HepG2 (cell line): ENCODE data around the gene CAMKK1. TPM values are rescaled to one million over a fixed set of nuclear protein-coding genes. Genes with fewer than 3 reads are reported as not detected.

Experiments used
- ATAC-seq: fragments of 200-7000 bp; cut with Tn5 transposase; 3 replicates; pipeline ENCODE4 v1.9.1; 2020; ENCODE audit warnings: mild to moderate bottlenecking, moderate library complexity
- BruUV-seq: library from RNA; stranded (reverse); fragments of 400-500 nt; replicated peaks from 2 replicates; lab custom pipeline; 2021; lab: Mats Ljungman, UMichigan
- CTCF ChIA-PET: fragments of 300-600 bp; formaldehyde crosslinking; extraction: SDS; loops from one replicate; lab custom pipeline; 2021; ENCODE audit warnings: low total read pairs, inconsistent platforms, low intra/inter-chr PET ratio; lab: Yijun Ruan, JAX
- POLR2A ChIA-PET: fragments of 350-600 bp; sonication (Branson Sonifier 250); formaldehyde crosslinking; loops from one replicate; lab custom pipeline; 2020; ENCODE audit warnings: antibody characterized with exemption, inconsistent platforms; lab: Yijun Ruan, JAX
- DNase-seq: peaks from one replicate; pipeline ENCODE4 v3.0.0-alpha.2; 2015; ENCODE audit warnings: low spot score
- FAIRE-seq: peaks from 3 replicates; lab custom pipeline; 2011; peaks lifted over from hg19 to GRCh38; lab: Jason Lieb, UNC
- H2AFZ ChIP-seq: one replicate; pipeline ENCODE4 v1.6.1; 2011; ENCODE audit warnings: low read length, inconsistent platforms
- H3K27ac ChIP-seq: fragments of 300-600 bp; 3 replicates; pipeline ENCODE4 v1.8.0; 2011; ENCODE audit warnings: mixed run types, mild to moderate bottlenecking, mixed read lengths, low read length, inconsistent platforms; ENCODE audit not compliant: insufficient read depth; ENCODE audit errors: extremely low read length
- H3K27me3 ChIP-seq, 2 experiments: fragments of 200-600 bp in 1 of 2; 2 replicates in 1 of 2; 3 replicates in 1 of 2; pipeline versions ENCODE4 v1.6.0 to v1.8.0; 2011; ENCODE audit warnings: low read length in 2 of 2, mild to moderate bottlenecking in 2 of 2, moderate library complexity in 2 of 2, inconsistent platforms in 1 of 2; ENCODE audit not compliant: insufficient read depth in 2 of 2, control insufficient read depth in 1 of 2
- H3K36me3 ChIP-seq, 2 experiments: fragments of 200-600 bp in 1 of 2; replicated peaks in 1 of 2; 2 replicates in 1 of 2; 3 replicates in 1 of 2; pipeline versions ENCODE4 v1.5.1 to v1.8.0; 2011; ENCODE audit warnings: low read length in 2 of 2, inconsistent platforms in 1 of 2; ENCODE audit not compliant: insufficient read depth in 2 of 2, control insufficient read depth in 1 of 2
- H3K4me1 ChIP-seq: 2 replicates; pipeline ENCODE4 v1.5.1; 2012; ENCODE audit warnings: low read length, inconsistent platforms; ENCODE audit not compliant: insufficient read depth
- H3K4me2 ChIP-seq: 2 replicates; pipeline ENCODE4 v1.6.0; 2011; ENCODE audit warnings: low read depth, low read length, inconsistent platforms
- H3K4me3 ChIP-seq, 3 experiments: fragments of 200-600 bp in 1 of 3; sonication (generic), shearing (Covaris generic) in 1 of 3; replicated peaks in 1 of 3; 2 replicates each; pipeline ENCODE4 v1.5.1; 2011 to 2016; ENCODE audit warnings: low read length in 3 of 3, inconsistent platforms in 2 of 3, low read depth in 2 of 3, mild to moderate bottlenecking in 2 of 3, control low read depth in 1 of 3, mixed read lengths in 1 of 3; ENCODE audit not compliant: insufficient read depth in 1 of 3
- H3K79me2 ChIP-seq: one replicate; pipeline ENCODE4 v1.6.1; 2011; ENCODE audit warnings: low read length, inconsistent platforms; ENCODE audit not compliant: insufficient read depth
- H3K9ac ChIP-seq: 2 replicates; pipeline ENCODE4 v1.6.0; 2011; ENCODE audit warnings: mild to moderate bottlenecking, low read depth, low read length, inconsistent platforms; ENCODE audit not compliant: insufficient read depth
- H3K9me3 ChIP-seq: 2 replicates; pipeline ENCODE4 v1.5.1; 2012; ENCODE audit warnings: mild to moderate bottlenecking, low read length
- H4K20me1 ChIP-seq: 2 replicates; pipeline ENCODE4 v1.6.0; 2011; ENCODE audit warnings: inconsistent platforms, mild to moderate bottlenecking, low read length, moderate library complexity; ENCODE audit not compliant: insufficient read depth
- CCAR2 ChIP-seq: fragments of 200-400 bp; formaldehyde crosslinking; optimal IDR thresholded peaks from 2 replicates; pipeline ENCODE3; 2018; ENCODE audit warnings: low read depth, mild to moderate bottlenecking, low read length, moderate library complexity
- MED8 ChIP-seq: sonication (generic); formaldehyde crosslinking; IDR thresholded peaks from 2 replicates; pipeline ENCODE4 v1.8.1; 2023; ENCODE audit warnings: mild to moderate bottlenecking, missing genetic modification reagents; ENCODE audit not compliant: insufficient replicate concordance
- SP5 ChIP-seq: IDR thresholded peaks from 2 replicates; pipeline ENCODE4 v1.6.1; 2016; ENCODE audit warnings: low read depth, borderline replicate concordance
- SPEN ChIP-seq: sonication (generic); formaldehyde crosslinking; IDR thresholded peaks from 2 replicates; pipeline ENCODE4 v1.5.1; 2020; ENCODE audit warnings: low read depth, mild to moderate bottlenecking, missing genetic modification reagents
- SRSF9 ChIP-seq: fragments of 200-400 bp; formaldehyde crosslinking; IDR thresholded peaks from 2 replicates; pipeline ENCODE4 v1.6.1; 2018; ENCODE audit warnings: borderline replicate concordance, mild to moderate bottlenecking, low read depth, low read length; ENCODE audit not compliant: insufficient read depth, poor library complexity, severe bottlenecking
- TAF15 ChIP-seq: fragments of 200-400 bp; formaldehyde crosslinking; IDR thresholded peaks from one replicate; pipeline ENCODE4 v1.6.1; 2018; ENCODE audit warnings: mild to moderate bottlenecking, low read depth, low read length; ENCODE audit not compliant: poor library complexity, severe bottlenecking
- ZC3H13 ChIP-seq: sonication (generic); formaldehyde crosslinking; IDR thresholded peaks from 2 replicates; pipeline ENCODE4 v1.8.1; 2023; ENCODE audit warnings: mild to moderate bottlenecking, missing genetic modification reagents, moderate library complexity
- ZZZ3 ChIP-seq: sonication (generic); formaldehyde crosslinking; IDR thresholded peaks from 2 replicates; pipeline ENCODE4 v1.4.0; 2020; ENCODE audit warnings: missing genetic modification reagents, mild to moderate bottlenecking, borderline replicate concordance
- WGBS: methylation state at CpG from one replicate; pipeline ENCODE4 v1.1.6; 2017; ENCODE audit warnings: low lambda C conversion rate; 5-methylcytosine and 5-hydroxymethylcytosine counted together
- in situ Hi-C: cut with HindIII; loops from 2 replicates; pipeline ENCODE4 v1.10.0; 2017; ENCODE audit warnings: low pct_unique_long_range_greater_than_20kb; ENCODE audit not compliant: extremely low pct_ligation_motif_present
- intact Hi-C: fragments of 100-400 bp; cut with micrococcal nuclease; formaldehyde crosslinking; loops from one replicate; pipeline ENCODE4 v1.10.0; 2022; ENCODE audit not compliant: unreplicated experiment
- polyA plus RNA-seq, 8 experiments: library from polyadenylated mRNA; depleted of rRNA in 3 of 8; stranded (reverse) in 7 of 8; unstranded in 1 of 8; fragments of >200 nt; fragmentation: Illumina TruSeq in 4 of 8; extraction: Trizol in 4 of 8; gene quantifications; 2 replicates each; pipeline versions ENCODE4 v1.2.1 to v1.2.3, GENCODE V29; 2011 to 2016; ENCODE audit warnings: low read depth in 4 of 8, missing spikeins in 1 of 8, mixed read lengths in 1 of 8; ENCODE audit not compliant: insufficient read depth in 1 of 8
- total RNA-seq, 5 experiments: library from RNA; depleted of rRNA; stranded (reverse); fragments of >200 nt; fragmentation: Illumina TruSeq; extraction: Trizol; gene quantifications; 2 replicates each; pipeline ENCODE4 v1.2.3, GENCODE V29; 2016; ENCODE audit warnings: low read depth in 1 of 5
- TF ChIP-seq, protein P1 (sequence below): sonication (generic); formaldehyde crosslinking; IDR thresholded peaks from 2 replicates; pipeline ENCODE4 v1.4.0; 2020; ENCODE audit warnings: missing genetic modification reagents
- TF ChIP-seq, protein P2 (sequence below): sonication (generic); formaldehyde crosslinking; IDR thresholded peaks from 2 replicates; pipeline ENCODE4 v1.9.0; 2021; ENCODE audit warnings: missing genetic modification reagents, borderline replicate concordance
- TF ChIP-seq, protein P3 (sequence below): sonication (generic); IDR thresholded peaks from 2 replicates; pipeline ENCODE4 v1.6.1; 2016; ENCODE audit warnings: low read depth, borderline replicate concordance

The CAMKK1 gene
- total and polyA plus RNA-seq, 2 of the 13 experiments (the other 11 are each of a cell fraction or from before 2014, with no cell fraction given), result 1.5 to 1.6 TPM

DNA sequence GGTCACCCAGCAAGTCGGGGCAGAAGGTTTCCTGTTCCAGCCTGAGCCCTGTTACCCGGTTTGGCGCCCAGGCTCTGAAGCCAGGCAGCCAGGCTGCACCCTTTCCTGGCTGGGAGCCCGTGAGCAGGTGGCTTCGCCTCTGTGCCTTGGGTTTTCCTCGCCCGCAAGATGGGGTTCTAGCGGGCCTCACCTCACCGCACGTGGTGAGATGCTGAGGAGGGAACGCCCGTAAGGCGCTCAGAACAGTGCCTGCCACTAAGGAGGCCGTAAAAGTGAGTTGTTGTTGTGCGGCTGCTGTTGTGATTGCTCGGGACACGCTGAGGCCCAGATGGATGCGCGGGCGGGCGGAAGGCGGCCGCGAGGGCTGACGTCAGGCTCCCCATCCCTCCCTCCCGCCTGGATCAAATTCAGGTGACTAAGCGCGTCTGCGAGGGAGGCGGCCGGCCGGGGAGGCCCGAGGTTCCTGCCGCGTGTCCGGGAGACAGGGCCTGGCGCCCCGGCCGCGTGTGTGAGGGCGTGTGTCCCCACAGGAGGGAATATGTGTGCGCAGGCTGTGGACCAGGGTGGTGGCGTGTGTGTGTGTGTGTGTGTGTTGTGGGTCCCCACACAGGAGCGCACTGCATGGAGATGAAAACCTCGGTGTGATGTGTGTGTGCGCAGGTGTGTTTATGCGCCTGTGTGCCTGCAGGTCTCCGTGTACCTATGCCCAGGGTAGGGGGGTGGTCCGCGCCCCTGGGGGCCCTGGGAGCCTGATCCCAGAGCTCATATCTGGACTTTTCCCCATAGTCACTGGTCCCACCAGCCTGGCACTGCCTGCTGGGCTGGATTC, 4.3 kb downstream of the CAMKK1 start:
- no peak for DNase-seq

DNA sequence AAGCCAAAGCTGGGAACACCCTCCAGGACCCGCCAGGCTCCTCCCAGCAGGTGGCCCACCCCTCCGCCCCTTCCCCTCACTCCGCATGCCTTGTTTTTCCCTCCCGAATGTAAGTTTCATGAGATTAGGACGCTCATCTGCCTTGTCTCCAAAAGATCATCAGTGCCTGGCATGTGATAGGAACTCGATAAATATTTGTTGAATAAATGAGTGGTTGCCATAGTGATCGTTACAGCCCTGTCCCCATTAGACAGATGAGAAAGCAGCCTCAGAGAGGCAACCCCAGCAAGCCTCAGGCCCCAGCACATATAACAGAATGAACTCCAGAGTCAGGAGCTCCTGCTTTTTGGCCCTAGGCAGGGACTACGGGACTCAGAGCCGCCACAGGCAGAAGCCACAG, 5.0 kb downstream of the CAMKK1 start:
- CTCF ChIA-PET, result no interaction called here
- intact Hi-C loops, result no loop called here
- no peak for ATAC-seq
- Histone ChIP-seq H3K79me2 (no peaks in the 10 kb centered on the region), H3K9me3 (no peaks in the 10 kb centered on the region), H3K9ac (no peak overlapping the region), H3K27ac (no peak overlapping the region), H4K20me1 (no peaks in the 10 kb centered on the region), H3K4me2 (no peak overlapping the region), H3K27me3 (no peaks in the 10 kb centered on the region), H3K4me3 (no peak overlapping the region), H3K4me1 (peaks cover 10% of the 10 kb centered on the region), H2AFZ (no peak overlapping the region), H3K36me3 (no peaks in the 10 kb centered on the region; a peak in 1 of 5 replicates)
- POLR2A ChIA-PET, result no interaction called here
- no peak for FAIRE-seq
- no peak for DNase-seq
- WGBS, result 79% methylated on average over 9 of the region's 9 CpGs
- no TSS peak for BruUV-seq
- in situ Hi-C loops, result no loop called here
- TF ChIP-seq CCAR2 (no peak), ZC3H13 (CRISPR knock-in tag) (no peak), TAF15 (no peak), SPEN (CRISPR knock-in tag) (no peak), SRSF9 (no peak), ZZZ3 (CRISPR knock-in tag) (no peak), MED8 (CRISPR knock-in tag) (no peak)
- TF ChIP-seq, protein P1, sequence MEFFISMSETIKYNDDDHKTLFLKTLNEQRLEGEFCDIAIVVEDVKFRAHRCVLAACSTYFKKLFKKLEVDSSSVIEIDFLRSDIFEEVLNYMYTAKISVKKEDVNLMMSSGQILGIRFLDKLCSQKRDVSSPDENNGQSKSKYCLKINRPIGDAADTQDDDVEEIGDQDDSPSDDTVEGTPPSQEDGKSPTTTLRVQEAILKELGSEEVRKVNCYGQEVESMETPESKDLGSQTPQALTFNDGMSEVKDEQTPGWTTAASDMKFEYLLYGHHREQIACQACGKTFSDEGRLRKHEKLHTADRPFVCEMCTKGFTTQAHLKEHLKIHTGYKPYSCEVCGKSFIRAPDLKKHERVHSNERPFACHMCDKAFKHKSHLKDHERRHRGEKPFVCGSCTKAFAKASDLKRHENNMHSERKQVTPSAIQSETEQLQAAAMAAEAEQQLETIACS, result no peak
- TF ChIP-seq, protein P2, sequence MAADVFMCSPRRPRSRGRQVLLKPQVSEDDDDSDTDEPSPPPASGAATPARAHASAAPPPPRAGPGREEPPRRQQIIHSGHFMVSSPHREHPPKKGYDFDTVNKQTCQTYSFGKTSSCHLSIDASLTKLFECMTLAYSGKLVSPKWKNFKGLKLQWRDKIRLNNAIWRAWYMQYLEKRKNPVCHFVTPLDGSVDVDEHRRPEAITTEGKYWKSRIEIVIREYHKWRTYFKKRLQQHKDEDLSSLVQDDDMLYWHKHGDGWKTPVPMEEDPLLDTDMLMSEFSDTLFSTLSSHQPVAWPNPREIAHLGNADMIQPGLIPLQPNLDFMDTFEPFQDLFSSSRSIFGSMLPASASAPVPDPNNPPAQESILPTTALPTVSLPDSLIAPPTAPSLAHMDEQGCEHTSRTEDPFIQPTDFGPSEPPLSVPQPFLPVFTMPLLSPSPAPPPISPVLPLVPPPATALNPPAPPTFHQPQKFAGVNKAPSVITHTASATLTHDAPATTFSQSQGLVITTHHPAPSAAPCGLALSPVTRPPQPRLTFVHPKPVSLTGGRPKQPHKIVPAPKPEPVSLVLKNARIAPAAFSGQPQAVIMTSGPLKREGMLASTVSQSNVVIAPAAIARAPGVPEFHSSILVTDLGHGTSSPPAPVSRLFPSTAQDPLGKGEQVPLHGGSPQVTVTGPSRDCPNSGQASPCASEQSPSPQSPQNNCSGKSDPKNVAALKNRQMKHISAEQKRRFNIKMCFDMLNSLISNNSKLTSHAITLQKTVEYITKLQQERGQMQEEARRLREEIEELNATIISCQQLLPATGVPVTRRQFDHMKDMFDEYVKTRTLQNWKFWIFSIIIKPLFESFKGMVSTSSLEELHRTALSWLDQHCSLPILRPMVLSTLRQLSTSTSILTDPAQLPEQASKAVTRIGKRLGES, result no peak
- TF ChIP-seq, protein P3, sequence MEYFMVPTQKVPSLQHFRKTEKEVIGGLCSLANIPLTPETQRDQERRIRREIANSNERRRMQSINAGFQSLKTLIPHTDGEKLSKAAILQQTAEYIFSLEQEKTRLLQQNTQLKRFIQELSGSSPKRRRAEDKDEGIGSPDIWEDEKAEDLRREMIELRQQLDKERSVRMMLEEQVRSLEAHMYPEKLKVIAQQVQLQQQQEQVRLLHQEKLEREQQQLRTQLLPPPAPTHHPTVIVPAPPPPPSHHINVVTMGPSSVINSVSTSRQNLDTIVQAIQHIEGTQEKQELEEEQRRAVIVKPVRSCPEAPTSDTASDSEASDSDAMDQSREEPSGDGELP, result no peak

More for the DNA sequence above, 4.3 kb downstream of the CAMKK1 start:
- no peak overlapping the region for H3K9ac ChIP-seq
- H3K4me3 ChIP-seq, result no peak overlapping the region
- ChIA-PET POLR2A (no interaction called here), CTCF (no interaction called here)
- H3K79me2 ChIP-seq, result no peaks in the 10 kb centered on the region
- no peaks in the 10 kb centered on the region for H4K20me1 ChIP-seq
- no peaks in the 10 kb centered on the region for H3K27me3 ChIP-seq
- H3K4me2 ChIP-seq, result no peak overlapping the region
- intact Hi-C loops, result no loop called here
- no peak for TF ChIP-seq SP5 (CRISPR knock-in tag)
- no peak for TF ChIP-seq ZC3H13 (CRISPR knock-in tag)
- no peak for ATAC-seq
- in situ Hi-C loops, result no loop called here
- BruUV-seq, result no TSS peak
- no peak overlapping the region for H2AFZ ChIP-seq
- WGBS, result 91% methylated on average over 43 of the region's 50 CpGs
- H3K27ac ChIP-seq, result no peak overlapping the region
- no peaks in the 10 kb centered on the region for H3K9me3 ChIP-seq
- no peak for FAIRE-seq
- peaks cover 14% of the 10 kb centered on the region for H3K4me1 ChIP-seq
- H3K36me3 ChIP-seq, result no peaks in the 10 kb centered on the region; a peak in 1 of 5 replicates
